ENCODE results near the gene CCR2. TPM values are rescaled to one million over a fixed set of nuclear protein-coding genes. Genes with fewer than 3 reads are reported as not detected.

CCR2 gene
- total RNA-seq, 1 donor from 2014 or later: 10.8 TPM

GRCh38 chr3:46354478-46354877 lies 567 bp downstream of the CCR2 start:
- no peak for DNase-seq (ENCODE audit: low spot score)

DNA sequence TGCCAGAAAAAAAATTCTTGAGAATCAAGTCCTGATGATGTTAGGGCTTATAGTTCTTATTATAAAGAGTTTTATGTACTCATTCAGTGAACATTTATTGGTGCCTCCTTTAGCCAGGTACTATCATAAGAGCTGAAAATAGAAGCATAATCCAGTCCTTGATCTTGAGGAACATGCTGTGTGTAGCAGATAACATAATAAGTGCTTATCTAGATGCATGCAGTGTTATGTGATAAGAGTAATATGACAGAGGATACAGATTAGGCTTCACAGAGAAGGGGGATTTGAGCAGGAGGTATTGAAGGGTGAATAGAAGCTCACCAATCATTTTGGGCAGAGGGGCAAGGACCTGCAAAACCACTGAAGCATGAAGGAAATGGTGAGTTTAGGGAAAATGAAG lies 1.1 kb downstream of the CCR2 start:
- no peak for DNase-seq (ENCODE audit: low spot score)

- no peak for DNase-seq (ENCODE audit: low spot score)
Measured at GRCh38 chr3:46356276-46356675, 2.4 kb downstream of the CCR2 start.

DNA sequence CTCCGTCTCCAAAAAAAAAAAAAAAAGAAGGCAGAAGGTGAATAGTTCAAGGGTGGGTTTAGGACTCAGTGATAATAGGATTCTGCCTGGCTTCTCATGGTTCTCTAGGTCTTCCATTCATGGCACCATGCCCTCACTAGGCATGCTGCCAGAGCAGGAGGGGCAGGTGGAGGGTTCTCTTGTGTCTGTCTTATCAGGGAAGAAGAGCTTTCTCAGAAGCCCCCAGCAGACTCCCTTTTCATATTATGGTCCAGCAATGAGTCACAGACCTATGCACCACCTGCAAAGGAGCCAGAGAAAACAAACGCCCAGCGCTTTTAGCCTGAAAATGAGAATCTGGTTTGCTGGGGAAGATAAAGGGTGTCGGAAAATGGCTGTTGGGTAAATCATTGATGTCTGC lies 3.0 kb downstream of the CCR2 start:
- DNase-seq (ENCODE audit: low spot score): no peak

DNA sequence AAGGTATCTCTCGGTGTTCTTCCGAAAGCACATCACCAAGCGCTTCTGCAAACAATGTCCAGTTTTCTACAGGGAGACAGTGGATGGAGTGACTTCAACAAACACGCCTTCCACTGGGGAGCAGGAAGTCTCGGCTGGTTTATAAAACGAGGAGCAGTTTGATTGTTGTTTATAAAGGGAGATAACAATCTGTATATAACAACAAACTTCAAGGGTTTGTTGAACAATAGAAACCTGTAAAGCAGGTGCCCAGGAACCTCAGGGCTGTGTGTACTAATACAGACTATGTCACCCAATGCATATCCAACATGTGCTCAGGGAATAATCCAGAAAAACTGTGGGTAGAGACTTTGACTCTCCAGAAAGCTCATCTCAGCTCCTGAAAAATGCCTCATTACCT lies 4.6 kb downstream of the CCR2 start:
- DNase-seq (ENCODE audit: low spot score): no peak

GRCh38 chr3:46359733-46360493 lies 6.0 kb downstream of the CCR2 start:
- no peak for DNase-seq (ENCODE audit: low spot score)

GRCh38 chr3:46360907-46361306 lies 7.0 kb downstream of the CCR2 start:
- no peak for DNase-seq (ENCODE audit: low spot score)

DNA sequence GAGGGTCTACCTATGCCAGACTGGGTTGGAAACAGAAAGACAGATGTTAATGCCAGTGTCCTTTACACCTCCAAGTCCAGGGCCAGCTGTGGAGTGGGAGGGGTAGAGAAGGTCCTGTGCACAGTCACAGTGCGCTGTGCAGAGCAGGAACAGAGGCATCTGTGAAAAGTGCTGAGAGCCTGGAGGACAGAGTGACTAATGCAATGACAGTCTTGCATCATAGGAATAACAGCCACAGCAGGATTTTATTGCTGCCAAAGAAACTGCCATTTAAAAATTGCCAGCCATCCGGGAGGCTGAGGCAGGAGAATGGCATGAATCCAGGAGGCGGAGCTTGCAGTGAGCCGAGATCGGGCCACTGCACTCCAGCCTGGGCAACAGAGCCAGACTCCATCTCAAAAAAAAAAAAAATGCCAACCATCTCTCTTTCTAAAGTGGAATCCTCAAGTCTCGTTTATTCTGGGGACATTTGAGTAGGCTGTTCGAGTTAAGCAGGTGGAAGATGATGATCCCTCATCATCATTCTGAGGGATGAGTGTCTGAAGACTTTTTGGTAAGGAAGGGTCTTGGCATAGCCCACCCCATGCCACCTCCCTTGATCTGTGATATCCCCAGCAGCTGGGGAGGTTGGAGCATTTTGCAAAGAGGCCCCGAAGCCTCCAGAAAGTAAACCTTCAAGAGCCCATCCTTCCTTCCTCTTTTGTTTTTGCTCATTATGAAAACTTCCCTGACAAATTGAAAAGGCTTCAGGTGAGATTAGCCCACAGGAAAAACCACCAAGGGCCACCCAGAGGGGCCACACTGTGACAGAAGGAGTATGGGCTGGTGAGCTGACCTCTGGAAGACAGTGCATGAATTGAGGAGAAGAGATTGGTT lies 7.7 kb downstream of the CCR2 start:
- DNase-seq (ENCODE audit: low spot score): no peak

GRCh38 chr3:46365041-46365440 lies 11.1 kb downstream of the CCR2 start:
- DNase-seq (ENCODE audit: low spot score): no peak

- no peak for DNase-seq (ENCODE audit: low spot score)
Measured at GRCh38 chr3:46365737-46366524, 12.0 kb downstream of the CCR2 start.

- peak; percentile 33 for DNase-seq (ENCODE audit: low spot score)
Measured at GRCh38 chr3:46367811-46368210, 13.9 kb downstream of the CCR2 start.

DNA sequence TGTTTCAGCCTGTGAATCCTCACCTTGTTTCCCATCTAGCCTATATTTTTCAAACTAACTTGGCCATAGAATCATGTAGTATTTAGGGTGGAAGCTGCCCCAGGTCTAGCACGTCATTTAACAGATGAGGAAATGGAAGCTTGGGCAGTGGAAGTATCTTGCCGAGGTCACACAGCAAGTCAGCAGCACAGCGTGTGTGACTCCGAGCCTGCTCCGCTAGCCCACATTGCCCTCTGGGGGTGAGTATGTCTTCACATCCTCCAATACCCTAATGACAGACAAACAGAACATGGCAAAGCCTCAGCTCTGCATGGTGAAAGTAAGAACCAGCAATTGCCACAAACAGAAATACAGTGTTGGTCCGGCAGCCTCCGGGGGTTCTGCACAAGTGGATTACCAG lies 14.7 kb downstream of the CCR2 start:
- peak; percentile 50 for DNase-seq (ENCODE audit: low spot score)

DNA sequence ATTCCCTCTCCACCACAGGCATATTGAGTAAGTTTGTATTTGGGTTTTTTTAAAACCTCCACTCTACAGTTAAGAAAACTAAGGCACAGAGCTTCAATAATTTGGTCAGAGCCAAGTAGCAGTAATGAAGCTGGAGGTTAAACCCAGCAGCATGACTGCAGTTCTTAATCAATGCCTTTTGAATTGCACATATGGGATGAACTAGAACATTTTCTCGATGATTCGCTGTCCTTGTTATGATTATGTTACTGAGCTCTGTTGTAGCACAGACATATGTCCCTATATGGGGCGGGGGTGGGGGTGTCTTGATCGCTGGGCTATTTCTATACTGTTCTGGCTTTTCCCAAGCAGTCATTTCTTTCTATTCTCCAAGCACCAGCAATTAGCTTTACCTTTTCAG lies 15.2 kb downstream of the CCR2 start:
- no peak for DNase-seq (ENCODE audit: low spot score)

GRCh38 chr3:46369675-46370132 lies 15.8 kb downstream of the CCR2 start:
- DNase-seq (ENCODE audit: low spot score): no peak

DNA sequence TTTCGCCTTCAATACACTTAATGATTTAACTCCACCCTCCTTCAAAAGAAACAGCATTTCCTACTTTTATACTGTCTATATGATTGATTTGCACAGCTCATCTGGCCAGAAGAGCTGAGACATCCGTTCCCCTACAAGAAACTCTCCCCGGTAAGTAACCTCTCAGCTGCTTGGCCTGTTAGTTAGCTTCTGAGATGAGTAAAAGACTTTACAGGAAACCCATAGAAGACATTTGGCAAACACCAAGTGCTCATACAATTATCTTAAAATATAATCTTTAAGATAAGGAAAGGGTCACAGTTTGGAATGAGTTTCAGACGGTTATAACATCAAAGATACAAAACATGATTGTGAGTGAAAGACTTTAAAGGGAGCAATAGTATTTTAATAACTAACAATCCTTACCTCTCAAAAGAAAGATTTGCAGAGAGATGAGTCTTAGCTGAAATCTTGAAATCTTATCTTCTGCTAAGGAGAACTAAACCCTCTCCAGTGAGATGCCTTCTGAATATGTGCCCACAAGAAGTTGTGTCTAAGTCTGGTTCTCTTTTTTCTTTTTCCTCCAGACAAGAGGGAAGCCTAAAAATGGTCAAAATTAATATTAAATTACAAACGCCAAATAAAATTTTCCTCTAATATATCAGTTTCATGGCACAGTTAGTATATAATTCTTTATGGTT lies 17.1 kb downstream of the CCR2 start, which contains the start of gene CCR5:
Gene CCR5, plus strand, starts transcription at position 108 of the 680 bp plus-strand sequence. CDS start 1,957 bp downstream, outside the sequence.
- DNase-seq (ENCODE audit: low spot score): peak; percentile 82

- DNase-seq (ENCODE audit: low spot score): no peak
Measured at GRCh38 chr3:46371519-46372340, 17.8 kb downstream of the CCR2 start.

DNA sequence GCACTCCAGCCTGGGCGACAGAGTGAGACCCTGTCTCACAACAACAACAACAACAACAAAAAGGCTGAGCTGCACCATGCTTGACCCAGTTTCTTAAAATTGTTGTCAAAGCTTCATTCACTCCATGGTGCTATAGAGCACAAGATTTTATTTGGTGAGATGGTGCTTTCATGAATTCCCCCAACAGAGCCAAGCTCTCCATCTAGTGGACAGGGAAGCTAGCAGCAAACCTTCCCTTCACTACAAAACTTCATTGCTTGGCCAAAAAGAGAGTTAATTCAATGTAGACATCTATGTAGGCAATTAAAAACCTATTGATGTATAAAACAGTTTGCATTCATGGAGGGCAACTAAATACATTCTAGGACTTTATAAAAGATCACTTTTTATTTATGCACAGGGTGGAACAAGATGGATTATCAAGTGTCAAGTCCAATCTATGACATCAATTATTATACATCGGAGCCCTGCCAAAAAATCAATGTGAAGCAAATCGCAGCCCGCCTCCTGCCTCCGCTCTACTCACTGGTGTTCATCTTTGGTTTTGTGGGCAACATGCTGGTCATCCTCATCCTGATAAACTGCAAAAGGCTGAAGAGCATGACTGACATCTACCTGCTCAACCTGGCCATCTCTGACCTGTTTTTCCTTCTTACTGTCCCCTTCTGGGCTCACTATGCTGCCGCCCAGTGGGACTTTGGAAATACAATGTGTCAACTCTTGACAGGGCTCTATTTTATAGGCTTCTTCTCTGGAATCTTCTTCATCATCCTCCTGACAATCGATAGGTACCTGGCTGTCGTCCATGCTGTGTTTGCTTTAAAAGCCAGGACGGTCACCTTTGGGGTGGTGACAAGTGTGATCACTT lies 18.8 kb downstream of the CCR2 start:
- peak; percentile 23 for DNase-seq (ENCODE audit: low spot score)

DNA sequence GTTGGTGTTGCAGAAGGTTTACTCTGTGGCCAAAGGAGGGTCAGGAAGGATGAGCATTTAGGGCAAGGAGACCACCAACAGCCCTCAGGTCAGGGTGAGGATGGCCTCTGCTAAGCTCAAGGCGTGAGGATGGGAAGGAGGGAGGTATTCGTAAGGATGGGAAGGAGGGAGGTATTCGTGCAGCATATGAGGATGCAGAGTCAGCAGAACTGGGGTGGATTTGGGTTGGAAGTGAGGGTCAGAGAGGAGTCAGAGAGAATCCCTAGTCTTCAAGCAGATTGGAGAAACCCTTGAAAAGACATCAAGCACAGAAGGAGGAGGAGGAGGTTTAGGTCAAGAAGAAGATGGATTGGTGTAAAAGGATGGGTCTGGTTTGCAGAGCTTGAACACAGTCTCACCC lies 20.8 kb downstream of the CCR2 start:
- DNase-seq (ENCODE audit: low spot score): no peak

DNA sequence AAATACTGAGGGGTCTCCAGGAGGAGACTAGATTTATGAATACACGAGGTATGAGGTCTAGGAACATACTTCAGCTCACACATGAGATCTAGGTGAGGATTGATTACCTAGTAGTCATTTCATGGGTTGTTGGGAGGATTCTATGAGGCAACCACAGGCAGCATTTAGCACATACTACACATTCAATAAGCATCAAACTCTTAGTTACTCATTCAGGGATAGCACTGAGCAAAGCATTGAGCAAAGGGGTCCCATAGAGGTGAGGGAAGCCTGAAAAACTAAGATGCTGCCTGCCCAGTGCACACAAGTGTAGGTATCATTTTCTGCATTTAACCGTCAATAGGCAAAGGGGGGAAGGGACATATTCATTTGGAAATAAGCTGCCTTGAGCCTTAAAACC lies 21.3 kb downstream of the CCR2 start:
- no peak for DNase-seq (ENCODE audit: low spot score)
